Cardiac fibroblast (primary cell): ENCODE data around the gene JMJD4.

Experiments
- DNase-seq, 2 donors: peaks; one replicate each; pipeline versions ENCODE4 v3.0.0 to v3.0.0-alpha.2; 2010; ENCODE audit warnings: low read depth in 2 of 2
- H3K4me3 ChIP-seq, 2 donors: replicated peaks in 1 of 2; 1 replicate in 1 of 2; 2 replicates in 1 of 2; pipeline ENCODE4 v1.5.1; 2011; ENCODE audit warnings: low read depth in 2 of 2, low read length in 2 of 2, mild to moderate bottlenecking in 2 of 2, moderate library complexity in 1 of 2
- CTCF ChIP-seq: IDR thresholded peaks from one replicate; pipeline ENCODE4 v1.5.1; 2011; ENCODE audit warnings: low read depth, mild to moderate bottlenecking, low read length, inconsistent platforms

JMJD4 gene

GRCh38 chr1:227774051-227774731, 39.1 kb upstream of the JMJD4 start:
- no peak for DNase-seq
- no peak for TF ChIP-seq CTCF

GRCh38 chr1:227773558-227773957, 38.5 kb upstream of the JMJD4 start:
- no peak overlapping the region for H3K4me3 ChIP-seq
- no peak for TF ChIP-seq CTCF
- no peak for DNase-seq

More at GRCh38 chr1:227774051-227774731, 39.1 kb upstream of the JMJD4 start:
- H3K4me3 ChIP-seq = no peak overlapping the region

GRCh38 chr1:227771771-227772170, 36.7 kb upstream of the JMJD4 start:
- TF ChIP-seq CTCF = no peak
- DNase-seq = no peak
- H3K4me3 ChIP-seq = no peak overlapping the region

- DNase-seq = no peak
- no peak for TF ChIP-seq CTCF
These were observed 36.2 kb upstream of the JMJD4 start for GRCh38 chr1:227771326-227771725.

GRCh38 chr1:227770812-227771211, 35.7 kb upstream of the JMJD4 start:
- no peak overlapping the region for H3K4me3 ChIP-seq
- no peak for TF ChIP-seq CTCF
- DNase-seq = no peak

More at GRCh38 chr1:227771326-227771725, 36.2 kb upstream of the JMJD4 start:
- H3K4me3 ChIP-seq = no peak overlapping the region

GRCh38 chr1:227769936-227770494, 34.9 kb upstream of the JMJD4 start:
- DNase-seq = no peak
- H3K4me3 ChIP-seq = no peak overlapping the region
- no peak for TF ChIP-seq CTCF
